AG04449 (cell line): Measurements from ENCODE around the gene TMEM91.

Experiments
- CTCF ChIA-PET: fragments of 350-600 bp; formaldehyde crosslinking; extraction: SDS; loops from one replicate; lab custom pipeline; 2021; ENCODE audit warnings: antibody characterized with exemption; lab: Yijun Ruan, JAX
- POLR2A ChIA-PET: fragments of 400-600, 350-600 bp; formaldehyde crosslinking; extraction: SDS; loops from one replicate; lab custom pipeline; 2020; ENCODE audit warnings: antibody characterized with exemption, inconsistent platforms; lab: Yijun Ruan, JAX
- DNase-seq: peaks from one replicate; pipeline ENCODE4 v3.0.0-alpha.2; 2010; ENCODE audit warnings: low read depth, low spot score
- H3K4me3 ChIP-seq: 2 replicates; pipeline ENCODE4 v1.5.1; 2011; ENCODE audit warnings: low read depth, mild to moderate bottlenecking, control low read depth, low read length
- TF ChIP-seq, protein P1 (sequence below): IDR thresholded peaks from one replicate; pipeline ENCODE4 v1.5.1; 2011; ENCODE audit warnings: mild to moderate bottlenecking, moderate library complexity, low read length, control low read depth, inconsistent platforms; ENCODE audit not compliant: insufficient read depth; ENCODE audit errors: missing control alignments

The TMEM91 gene

DNA sequence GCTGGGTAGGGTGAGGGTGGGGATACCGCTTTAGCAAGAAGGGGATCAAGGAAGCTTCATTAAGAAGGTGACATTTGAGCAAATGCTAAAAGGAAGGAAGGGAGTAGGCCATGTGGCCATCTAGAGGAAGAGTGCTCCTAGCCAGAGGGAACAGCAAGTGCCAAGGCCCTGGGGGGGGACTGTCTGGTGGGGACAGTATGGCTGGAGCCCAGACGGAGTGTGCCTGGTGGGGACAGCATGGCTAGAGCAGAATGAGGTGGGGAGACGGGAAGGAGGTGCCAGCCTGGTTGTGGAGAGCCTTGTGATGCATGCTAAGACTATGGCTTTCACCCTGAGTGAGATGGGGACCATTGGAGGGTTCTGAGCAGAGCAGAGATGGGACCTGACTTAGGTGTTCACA lies 20.5 kb upstream of the TMEM91 start:
- no peak overlapping the region for H3K4me3 ChIP-seq
- DNase-seq: no peak
- TF ChIP-seq, protein P1, sequence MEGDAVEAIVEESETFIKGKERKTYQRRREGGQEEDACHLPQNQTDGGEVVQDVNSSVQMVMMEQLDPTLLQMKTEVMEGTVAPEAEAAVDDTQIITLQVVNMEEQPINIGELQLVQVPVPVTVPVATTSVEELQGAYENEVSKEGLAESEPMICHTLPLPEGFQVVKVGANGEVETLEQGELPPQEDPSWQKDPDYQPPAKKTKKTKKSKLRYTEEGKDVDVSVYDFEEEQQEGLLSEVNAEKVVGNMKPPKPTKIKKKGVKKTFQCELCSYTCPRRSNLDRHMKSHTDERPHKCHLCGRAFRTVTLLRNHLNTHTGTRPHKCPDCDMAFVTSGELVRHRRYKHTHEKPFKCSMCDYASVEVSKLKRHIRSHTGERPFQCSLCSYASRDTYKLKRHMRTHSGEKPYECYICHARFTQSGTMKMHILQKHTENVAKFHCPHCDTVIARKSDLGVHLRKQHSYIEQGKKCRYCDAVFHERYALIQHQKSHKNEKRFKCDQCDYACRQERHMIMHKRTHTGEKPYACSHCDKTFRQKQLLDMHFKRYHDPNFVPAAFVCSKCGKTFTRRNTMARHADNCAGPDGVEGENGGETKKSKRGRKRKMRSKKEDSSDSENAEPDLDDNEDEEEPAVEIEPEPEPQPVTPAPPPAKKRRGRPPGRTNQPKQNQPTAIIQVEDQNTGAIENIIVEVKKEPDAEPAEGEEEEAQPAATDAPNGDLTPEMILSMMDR: no peak
- POLR2A ChIA-PET: no interaction called here
- CTCF ChIA-PET: interaction anchor here (1.0 to 6.8 kb wide), 11 partner anchors 10 to 151 kb away, joined by 3 to 103 read pairs (median 5); partner anchors contain the start of gene B9D2

DNA sequence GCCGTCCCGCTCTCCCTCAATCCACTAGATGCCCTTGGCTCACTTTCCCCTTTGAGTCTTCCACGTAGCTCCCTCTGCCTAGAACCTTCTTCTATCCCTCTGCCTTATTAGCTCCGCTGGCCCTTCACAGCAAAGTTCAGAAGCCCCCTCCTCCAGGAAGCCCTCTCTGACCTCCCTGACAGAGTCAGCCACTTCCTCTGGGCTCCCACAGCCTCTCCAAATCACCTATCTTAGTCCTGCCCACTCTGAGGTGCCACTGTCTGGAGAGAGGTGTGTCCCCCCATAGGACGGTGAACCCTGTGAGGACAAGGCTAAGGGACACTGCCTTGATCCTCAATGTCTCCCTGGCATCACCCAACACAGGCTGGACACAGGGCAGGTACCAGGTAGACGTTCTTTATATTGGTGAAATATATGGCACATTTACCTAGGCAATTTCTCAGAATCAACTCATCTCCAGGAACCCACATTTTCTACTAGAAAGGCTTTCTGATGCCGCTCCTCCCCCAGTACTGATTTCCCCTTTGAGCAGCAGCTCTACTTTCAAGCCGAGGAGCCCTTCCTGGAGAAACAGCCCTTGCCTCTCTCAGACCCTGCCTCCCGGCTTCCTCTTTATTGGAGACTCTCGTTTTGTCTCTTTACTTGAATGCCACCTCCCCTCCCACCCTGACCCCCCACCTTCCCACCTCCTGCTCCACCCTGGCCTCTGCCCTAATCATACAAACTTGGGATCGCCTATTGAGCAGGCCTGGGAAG lies 19.2 kb upstream of the TMEM91 start:
- no peak for DNase-seq
- TF ChIP-seq, protein P1: no peak
- POLR2A ChIA-PET: interaction anchor here (0.5 kb wide), 1 partner anchor 26 kb away, joined by 3 read pairs; no protein-coding TSS in a partner anchor
- CTCF ChIA-PET: interaction anchor here (0.7 to 6.8 kb wide), 3 partner anchors 9 to 122 kb away, joined by 3 to 103 read pairs (median 4); partner anchors contain the start of gene B9D2
- no peak overlapping the region for H3K4me3 ChIP-seq

DNA sequence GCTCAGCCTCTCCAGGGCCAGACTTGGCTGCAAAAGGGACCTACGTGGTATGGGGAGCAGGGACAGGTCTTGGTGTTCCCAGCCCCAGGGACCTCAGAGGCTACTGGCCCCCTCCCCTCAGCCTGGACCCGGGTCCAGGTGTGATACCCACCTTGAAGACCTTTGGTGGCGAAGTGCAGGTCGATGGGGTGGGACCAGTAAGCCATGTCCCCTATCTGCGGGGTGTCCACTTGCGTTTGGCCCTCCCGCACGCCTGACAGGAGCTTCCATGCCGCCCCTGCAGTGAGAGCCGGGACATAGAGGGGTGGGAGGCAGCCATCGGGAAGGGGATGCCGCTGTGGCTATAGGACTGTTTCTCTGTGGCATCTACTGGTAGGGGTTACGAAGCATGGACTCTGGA lies 18.6 kb upstream of the TMEM91 start:
- no peak for DNase-seq
- H3K4me3 ChIP-seq: no peak overlapping the region
- POLR2A ChIA-PET: interaction anchor here (0.5 kb wide), 1 partner anchor 25 kb away, joined by 3 read pairs; no protein-coding TSS in a partner anchor
- TF ChIP-seq, protein P1: no peak
- CTCF ChIA-PET: no interaction called here

DNA sequence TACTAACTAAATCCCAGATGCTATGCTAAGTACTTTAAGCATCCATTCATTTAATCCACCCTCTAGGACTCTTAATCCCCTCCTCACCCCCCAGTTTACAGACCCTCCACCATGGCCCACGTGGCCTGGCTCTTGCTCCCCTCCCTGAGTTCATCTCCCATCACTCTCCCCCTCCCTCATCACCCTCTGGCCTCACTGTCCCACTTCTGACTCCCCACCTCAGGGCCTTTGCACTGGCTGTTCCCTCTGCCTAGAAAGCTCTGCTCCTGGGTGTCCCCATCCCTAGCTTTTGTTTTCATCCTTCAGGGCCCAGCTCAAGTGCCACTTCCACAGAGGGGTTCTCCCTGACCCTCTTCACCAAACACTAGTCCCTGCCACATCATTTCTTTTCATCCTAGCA lies 16.6 kb upstream of the TMEM91 start:
- no peak for DNase-seq
- POLR2A ChIA-PET: no interaction called here
- TF ChIP-seq, protein P1: no peak
- CTCF ChIA-PET: interaction anchor here (1.0 kb wide), 1 partner anchor 10 kb away, joined by 4 read pairs; no protein-coding TSS in a partner anchor
- H3K4me3 ChIP-seq: no peak overlapping the region

DNA sequence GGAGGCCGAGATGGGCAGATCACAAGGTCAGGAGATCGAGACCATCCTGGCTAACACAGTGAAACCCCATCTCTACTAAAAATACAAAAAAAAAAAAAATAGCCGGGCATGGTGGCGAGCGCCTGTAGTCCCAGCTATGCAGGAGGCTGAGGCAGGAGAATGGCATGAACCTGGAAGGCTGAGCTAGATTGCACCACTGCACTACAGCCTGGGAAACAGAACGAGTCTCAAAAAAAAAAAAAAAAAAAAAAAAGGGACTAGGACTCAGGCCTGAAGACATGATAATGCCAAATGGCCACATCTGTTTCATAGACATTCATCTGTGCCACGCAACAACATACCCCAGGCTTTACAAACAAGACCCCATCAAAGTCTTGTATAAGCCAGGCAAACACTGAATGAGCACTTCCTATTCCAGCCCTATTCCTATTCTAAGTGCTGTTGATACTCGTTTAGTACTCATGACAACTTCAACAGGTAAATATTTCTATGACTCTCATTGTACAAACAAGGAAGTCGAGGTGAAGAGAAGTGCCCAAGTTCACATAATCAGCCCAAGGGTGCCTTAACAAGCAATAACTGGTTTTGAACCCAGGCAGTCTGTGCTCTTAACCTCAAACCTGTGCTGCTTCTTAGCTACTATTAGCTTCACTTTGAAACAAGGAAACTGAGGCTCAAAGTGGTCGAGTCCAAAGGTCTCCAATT lies 14.0 kb upstream of the TMEM91 start:
- H3K4me3 ChIP-seq: no peak overlapping the region
- POLR2A ChIA-PET: interaction anchor here (2.8 kb wide), 1 partner anchor 10 kb away, joined by 29 read pairs; the partner anchor contains the start of gene TGFB1
- TF ChIP-seq, protein P1: no peak
- DNase-seq: no peak
- CTCF ChIA-PET: interaction anchor here (9.7 kb wide), 1 partner anchor 8 kb away, joined by 103 read pairs; the partner anchor contains the start of gene TGFB1
